ENCODE data around the gene NPC1.

- TF ChIP-seq, protein P1, sequence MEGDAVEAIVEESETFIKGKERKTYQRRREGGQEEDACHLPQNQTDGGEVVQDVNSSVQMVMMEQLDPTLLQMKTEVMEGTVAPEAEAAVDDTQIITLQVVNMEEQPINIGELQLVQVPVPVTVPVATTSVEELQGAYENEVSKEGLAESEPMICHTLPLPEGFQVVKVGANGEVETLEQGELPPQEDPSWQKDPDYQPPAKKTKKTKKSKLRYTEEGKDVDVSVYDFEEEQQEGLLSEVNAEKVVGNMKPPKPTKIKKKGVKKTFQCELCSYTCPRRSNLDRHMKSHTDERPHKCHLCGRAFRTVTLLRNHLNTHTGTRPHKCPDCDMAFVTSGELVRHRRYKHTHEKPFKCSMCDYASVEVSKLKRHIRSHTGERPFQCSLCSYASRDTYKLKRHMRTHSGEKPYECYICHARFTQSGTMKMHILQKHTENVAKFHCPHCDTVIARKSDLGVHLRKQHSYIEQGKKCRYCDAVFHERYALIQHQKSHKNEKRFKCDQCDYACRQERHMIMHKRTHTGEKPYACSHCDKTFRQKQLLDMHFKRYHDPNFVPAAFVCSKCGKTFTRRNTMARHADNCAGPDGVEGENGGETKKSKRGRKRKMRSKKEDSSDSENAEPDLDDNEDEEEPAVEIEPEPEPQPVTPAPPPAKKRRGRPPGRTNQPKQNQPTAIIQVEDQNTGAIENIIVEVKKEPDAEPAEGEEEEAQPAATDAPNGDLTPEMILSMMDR (IDR thresholded peaks at IDR 0.05 in 4 of 5, conservative IDR thresholded peaks at IDR 0.05 in 1 of 5) = no peak
- no peak for TF ChIP-seq POLR2A (IDR thresholded peaks at IDR 0.05)
Measured at GRCh38 chr18:23583071-23583865, 3.0 kb downstream of the NPC1 start.
